Right lobe of liver (tissue), 6 donors: ENCODE results near the gene MINK1. TPM values are rescaled to one million over a fixed set of nuclear protein-coding genes. Genes with fewer than 3 reads are reported as not detected.

Source experiments
- ATAC-seq, 4 donors: fragments of 200-7000 bp; cut with Tn5 transposase; one replicate each; pipeline ENCODE4 v1.9.1; 2020; ENCODE audit warnings: mild to moderate bottlenecking in 4 of 4, moderate library complexity in 4 of 4
- DNase-seq, 3 donors: peaks; one replicate each; pipeline ENCODE4 v3.0.0-alpha.2; 2020
- H3K27ac ChIP-seq, 3 donors: fragments of 200-600 bp; one replicate each; pipeline ENCODE4 v1.8.0; 2022
- H3K27me3 ChIP-seq, 2 donors: fragments of 200-600 bp; one replicate each; pipeline ENCODE4 v1.8.0; 2022
- H3K36me3 ChIP-seq, 4 donors: fragments of 200-600 bp; sonication (generic) in 1 of 4; one replicate each; pipeline versions ENCODE4 v1.5.1 to v1.8.0; 2017 to 2022; ENCODE audit warnings: control low read depth in 1 of 4
- H3K4me1 ChIP-seq, 4 donors: fragments of 200-600 bp; sonication (generic) in 1 of 4; one replicate each; pipeline versions ENCODE4 v1.5.1 to v1.8.0; 2017 to 2022; ENCODE audit warnings: control low read depth in 1 of 4
- H3K4me3 ChIP-seq, 3 donors: fragments of 200-600 bp; one replicate each; pipeline ENCODE4 v1.8.0; 2022
- H3K9me3 ChIP-seq, 4 donors: fragments of 200-600 bp; sonication (generic) in 1 of 4; one replicate each; pipeline versions ENCODE4 v1.5.1 to v1.8.0; 2017 to 2022; ENCODE audit warnings: control low read depth in 1 of 4
- CTCF ChIP-seq, 4 donors: fragments of 200-600 bp in 3 of 4; fragments of 450-650 bp in 1 of 4; IDR thresholded peaks; one replicate each; pipeline versions ENCODE4 v1.5.1 to v1.8.0; 2016 to 2022; ENCODE audit warnings: antibody characterized with exemption in 4 of 4, mild to moderate bottlenecking in 2 of 4
- POLR2A ChIP-seq: fragments of 450-650 bp; IDR thresholded peaks from one replicate; pipeline ENCODE4 v1.6.1; 2017; ENCODE audit warnings: antibody characterized with exemption, mild to moderate bottlenecking
- WGBS: methylation state at CpG from one replicate; pipeline ENCODE4 v1.1.6; 2018; ENCODE audit warnings: low coverage, low lambda C conversion rate; ENCODE audit not compliant: insufficient coverage; ENCODE audit errors: missing lambda C conversion rate; 5-methylcytosine and 5-hydroxymethylcytosine counted together
- intact Hi-C, 2 donors: fragments of 100-400 bp; cut with DNase I; formaldehyde crosslinking; loops; one replicate each; pipeline versions ENCODE4 v1.11.2 to v1.14.1; 2022
- total RNA-seq, 6 experiments: library from RNA; depleted of rRNA in 2 of 6; stranded (reverse); fragments of >200 nt in 2 of 6; fragmentation: NEBNext Ultra II Directional in 3 of 6; extraction: Animal tissue kit (Norgen Biotek cat#: 25700) in 3 of 6; gene quantifications; one replicate each; pipeline versions ENCODE4 v1.1.0 to v1.2.4, GENCODE V29; 2016 to 2023
- donor health status: DM: no; HTN: yes; CAD: no.
- donor health status: DM: no; HTN: no; CAD: no.
- donor health status: DM: no; HTN: no; CAD: no.
- donor health status: DM: no; HTN: yes; CAD: no.
- donor health status: DM: no; HTN: yes; CAD: no.

The MINK1 gene
- total RNA-seq, 6 experiments from 2014 or later = 20.3 to 42.5 (median 28.0) TPM

GRCh38 chr17:4790705-4791088 lies 42.4 kb upstream of the MINK1 start:
- no peak for DNase-seq
- Histone ChIP-seq H3K27ac (peak overlapping the region; percentile 84 to 96 (median 92)), H3K36me3 (no peaks in the 10 kb centered on the region), H3K9me3 (no peaks in the 10 kb centered on the region), H3K4me1 (peaks cover 0 to 25% (median 5%) of the 10 kb centered on the region in 4 donors), H3K27me3 (no peaks in the 10 kb centered on the region), H3K4me3 (peak overlapping the region; percentile 68 to 84 (median 83))
- intact Hi-C loops = no loop called here
- no peak for ATAC-seq
- TF ChIP-seq CTCF (IDR thresholded peaks at IDR 0.05) (no peak), POLR2A (no peak)
- 67% methylated on average over 6 of the region's 7 CpGs for WGBS

GRCh38 chr17:4795168-4795567 lies 38.0 kb upstream of the MINK1 start:
- no peak overlapping the region for H3K4me3 ChIP-seq
- H3K36me3 ChIP-seq = peaks cover 0 to 17% (median 0%) of the 10 kb centered on the region in 4 donors
- intact Hi-C loops = no loop called here
- TF ChIP-seq CTCF (IDR thresholded peaks at IDR 0.05) = no peak
- no peak for TF ChIP-seq POLR2A
- H3K27me3 ChIP-seq = no peaks in the 10 kb centered on the region
- peaks cover 0 to 11% (median 0%) of the 10 kb centered on the region in 4 donors for H3K4me1 ChIP-seq
- 92% methylated on average over 1 of the region's 1 CpG for WGBS
- no peak for DNase-seq
- H3K9me3 ChIP-seq = no peaks in the 10 kb centered on the region
- no peak for ATAC-seq
- H3K27ac ChIP-seq = peak overlapping the region in 1 of 3 donors; percentile 74

GRCh38 chr17:4796552-4796920 lies 36.6 kb upstream of the MINK1 start:
- WGBS = 0% methylated on average over 5 of the region's 7 CpGs
- Histone ChIP-seq H3K9me3 (no peaks in the 10 kb centered on the region), H3K4me1 (peaks cover 0 to 7% (median 0%) of the 10 kb centered on the region in 4 donors), H3K27ac (peak overlapping the region; percentile 27 to 74 (median 49)), H3K36me3 (peaks cover 0 to 17% (median 0%) of the 10 kb centered on the region in 4 donors), H3K27me3 (no peaks in the 10 kb centered on the region), H3K4me3 (peak overlapping the region; percentile 64 to 98 (median 79))
- intact Hi-C loops = no loop called here
- no peak for DNase-seq
- peak in 3 of 4 donors; percentile 20 to 47 (median 38) for ATAC-seq
- TF ChIP-seq CTCF (IDR thresholded peaks at IDR 0.05) (no peak), POLR2A (no peak)

- WGBS = 88% methylated on average over 9 of the region's 10 CpGs
- TF ChIP-seq CTCF (IDR thresholded peaks at IDR 0.05) (no peak), POLR2A (no peak)
- ATAC-seq = no peak
Measured at GRCh38 chr17:4800462-4801196, 32.5 kb upstream of the MINK1 start.

More at GRCh38 chr17:4800462-4801196, 32.5 kb upstream of the MINK1 start:
- Histone ChIP-seq H3K4me1 (peaks cover 0 to 7% (median 0%) of the 10 kb centered on the region in 4 donors), H3K9me3 (no peaks in the 10 kb centered on the region), H3K4me3 (no peak overlapping the region), H3K27ac (no peak overlapping the region), H3K36me3 (peaks cover 0 to 17% (median 0%) of the 10 kb centered on the region in 4 donors), H3K27me3 (no peaks in the 10 kb centered on the region)
- no peak for DNase-seq
- intact Hi-C loops = no loop called here
